ENCODE measurements around the gene CD79A.

CD79A gene

GRCh38 chr19:41845051-41845590 lies 32.0 kb upstream of the CD79A start:
- in situ Hi-C loops (cut with MboI; ENCODE audit: low sequenced_read_pairs, unreplicated experiment): no loop called here
- DNase-seq (ENCODE audit: low spot score): no peak
- no peak for TF ChIP-seq CTCF (IDR thresholded peaks at IDR 0.05; ENCODE audit: borderline replicate concordance, control extremely low read depth, extremely low read depth, insufficient read depth, missing control alignments)

GRCh38 chr19:41847351-41848105 lies 29.6 kb upstream of the CD79A start:
- TF ChIP-seq CTCF (IDR thresholded peaks at IDR 0.05; ENCODE audit: borderline replicate concordance, control extremely low read depth, extremely low read depth, insufficient read depth, missing control alignments): no peak
- DNase-seq (ENCODE audit: low spot score): no peak
- in situ Hi-C loops (cut with MboI; ENCODE audit: low sequenced_read_pairs, unreplicated experiment): no loop called here

- no peak for DNase-seq (ENCODE audit: low spot score)
- TF ChIP-seq CTCF (IDR thresholded peaks at IDR 0.05; ENCODE audit: borderline replicate concordance, control extremely low read depth, extremely low read depth, insufficient read depth, missing control alignments): no peak
- in situ Hi-C loops (cut with MboI; ENCODE audit: low sequenced_read_pairs, unreplicated experiment): no loop called here
Observed at GRCh38 chr19:41848666-41849065, 28.4 kb upstream of the CD79A start.

- TF ChIP-seq CTCF (IDR thresholded peaks at IDR 0.05; ENCODE audit: borderline replicate concordance, control extremely low read depth, extremely low read depth, insufficient read depth, missing control alignments): no peak
- in situ Hi-C loops (cut with MboI; ENCODE audit: low sequenced_read_pairs, unreplicated experiment): no loop called here
- DNase-seq (ENCODE audit: low spot score): no peak
Observed at GRCh38 chr19:41849067-41849466, 28.0 kb upstream of the CD79A start.

GRCh38 chr19:41850381-41850780 lies 26.7 kb upstream of the CD79A start:
- DNase-seq (ENCODE audit: low spot score): no peak
- in situ Hi-C loops (cut with MboI; ENCODE audit: low sequenced_read_pairs, unreplicated experiment): no loop called here
- TF ChIP-seq CTCF (IDR thresholded peaks at IDR 0.05; ENCODE audit: borderline replicate concordance, control extremely low read depth, extremely low read depth, insufficient read depth, missing control alignments): no peak

- TF ChIP-seq CTCF (IDR thresholded peaks at IDR 0.05; ENCODE audit: borderline replicate concordance, control extremely low read depth, extremely low read depth, insufficient read depth, missing control alignments): no peak
- in situ Hi-C loops (cut with MboI; ENCODE audit: low sequenced_read_pairs, unreplicated experiment): no loop called here
- no peak for DNase-seq (ENCODE audit: low spot score)
Observed at GRCh38 chr19:41851456-41851855, 25.6 kb upstream of the CD79A start.
